ENCODE measurements around the gene PACS1. TPM values are rescaled to one million over a fixed set of nuclear protein-coding genes. Genes with fewer than 3 reads are reported as not detected.

The PACS1 gene
- total RNA-seq, 3 donors from 2014 or later: 14.4 to 44.9 (median 18.9) TPM

DNA sequence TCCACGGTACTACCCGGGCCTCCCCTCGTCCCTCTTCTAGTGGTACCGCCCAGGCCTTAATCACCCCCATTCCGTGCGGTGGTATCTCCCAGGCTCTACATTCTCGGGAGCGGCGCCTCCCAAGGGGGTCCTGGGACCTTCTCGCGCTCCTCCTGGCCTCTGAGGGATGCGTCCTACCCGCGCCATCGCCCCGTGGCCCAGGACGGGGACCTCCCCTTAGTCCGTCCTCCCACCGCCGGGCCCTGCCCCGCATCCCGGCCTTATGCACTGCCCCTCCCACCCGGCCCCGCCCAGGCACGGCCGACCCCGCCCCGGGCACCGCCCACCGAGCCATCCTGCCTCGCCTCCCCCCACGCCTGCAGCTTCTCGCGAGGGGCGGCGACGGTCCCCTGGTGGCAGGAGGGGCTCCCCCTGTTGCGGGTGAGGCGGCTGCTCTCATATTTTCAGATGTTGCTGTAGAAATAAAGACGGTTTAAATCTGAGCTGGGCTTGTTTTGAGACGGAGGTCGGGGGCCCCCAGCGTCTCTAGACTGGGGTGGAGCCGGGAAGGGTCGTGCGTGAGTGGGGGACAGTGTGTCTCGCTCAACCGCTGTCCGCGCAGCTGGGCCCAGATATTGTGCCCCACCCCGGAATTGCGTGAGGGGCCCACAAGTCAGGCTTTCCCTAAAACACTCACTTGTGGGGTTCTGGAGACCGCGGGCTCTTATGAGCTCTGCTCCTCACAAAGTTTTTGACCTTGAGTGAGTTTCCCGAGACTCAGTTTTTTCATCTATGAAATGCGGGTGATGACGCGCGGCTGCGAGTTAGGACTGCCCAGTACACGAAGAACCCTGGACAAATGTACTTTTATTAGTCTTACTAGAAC lies 197.5 kb downstream of the PACS1 start:
- Histone ChIP-seq H3K4me3 (peak overlapping the region; percentile 88), H3K36me3 (ENCODE audit: low read depth) (peaks cover 3% of the 10 kb centered on the region)

DNA sequence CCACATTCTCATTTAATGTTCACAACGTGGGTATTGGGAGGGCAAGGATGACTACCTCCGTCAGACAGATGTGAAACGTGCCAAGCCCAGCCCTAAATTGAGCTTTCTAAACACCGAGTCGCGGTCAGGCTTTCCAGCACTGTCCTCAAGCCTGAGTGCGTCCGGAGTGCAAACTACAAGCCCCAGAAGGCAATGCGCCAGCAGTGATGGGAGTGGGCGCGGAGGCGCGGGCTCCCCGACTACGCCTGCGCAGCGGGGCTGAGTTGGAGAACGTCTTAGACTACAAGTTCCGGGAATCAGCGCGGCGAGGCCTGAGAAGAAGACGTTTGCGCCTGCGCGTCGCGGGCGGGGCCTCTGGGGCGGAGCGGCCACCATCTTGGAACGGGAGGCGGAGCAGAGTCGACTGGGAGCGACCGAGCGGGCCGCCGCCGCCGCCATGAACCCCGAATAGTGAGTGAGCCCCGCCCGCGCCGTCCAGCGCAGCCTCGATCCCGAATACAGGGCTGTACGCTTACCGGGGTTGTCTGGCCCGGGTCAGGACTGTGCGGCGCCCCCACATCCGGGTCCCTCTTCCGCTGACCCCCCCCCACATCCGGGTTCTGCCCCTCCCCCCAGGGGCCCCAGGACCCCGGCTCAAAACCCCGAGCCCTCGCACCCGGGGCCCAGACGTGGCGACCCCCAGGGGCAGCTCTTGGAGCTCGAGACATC lies 198.3 kb downstream of the PACS1 start, which contains the start of gene RAB1B:
Gene RAB1B, plus strand, starts transcription at position 396 of the 708 bp plus-strand sequence. Its CDS starts 41 bp downstream, at position 437.
- intact Hi-C loops (cut with DNase I, micrococcal nuclease): no loop called here
- peaks cover 16% of the 10 kb centered on the region for H3K4me1 ChIP-seq (ENCODE audit: low read depth)
- peak; percentile 89 for ATAC-seq

More for the DNA sequence above, 197.5 kb downstream of the PACS1 start:
- Histone ChIP-seq H3K9me3 (no peaks in the 10 kb centered on the region), H3K4me1 (ENCODE audit: low read depth) (peaks cover 16% of the 10 kb centered on the region)
- TF ChIP-seq, protein P1, sequence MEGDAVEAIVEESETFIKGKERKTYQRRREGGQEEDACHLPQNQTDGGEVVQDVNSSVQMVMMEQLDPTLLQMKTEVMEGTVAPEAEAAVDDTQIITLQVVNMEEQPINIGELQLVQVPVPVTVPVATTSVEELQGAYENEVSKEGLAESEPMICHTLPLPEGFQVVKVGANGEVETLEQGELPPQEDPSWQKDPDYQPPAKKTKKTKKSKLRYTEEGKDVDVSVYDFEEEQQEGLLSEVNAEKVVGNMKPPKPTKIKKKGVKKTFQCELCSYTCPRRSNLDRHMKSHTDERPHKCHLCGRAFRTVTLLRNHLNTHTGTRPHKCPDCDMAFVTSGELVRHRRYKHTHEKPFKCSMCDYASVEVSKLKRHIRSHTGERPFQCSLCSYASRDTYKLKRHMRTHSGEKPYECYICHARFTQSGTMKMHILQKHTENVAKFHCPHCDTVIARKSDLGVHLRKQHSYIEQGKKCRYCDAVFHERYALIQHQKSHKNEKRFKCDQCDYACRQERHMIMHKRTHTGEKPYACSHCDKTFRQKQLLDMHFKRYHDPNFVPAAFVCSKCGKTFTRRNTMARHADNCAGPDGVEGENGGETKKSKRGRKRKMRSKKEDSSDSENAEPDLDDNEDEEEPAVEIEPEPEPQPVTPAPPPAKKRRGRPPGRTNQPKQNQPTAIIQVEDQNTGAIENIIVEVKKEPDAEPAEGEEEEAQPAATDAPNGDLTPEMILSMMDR (IDR thresholded peaks at IDR 0.05): no peak
- ATAC-seq (peak; percentile 79), DNase-seq (peak; percentile 93 to 94 (median 94))
- intact Hi-C loops (cut with DNase I, micrococcal nuclease): no loop called here

DNA sequence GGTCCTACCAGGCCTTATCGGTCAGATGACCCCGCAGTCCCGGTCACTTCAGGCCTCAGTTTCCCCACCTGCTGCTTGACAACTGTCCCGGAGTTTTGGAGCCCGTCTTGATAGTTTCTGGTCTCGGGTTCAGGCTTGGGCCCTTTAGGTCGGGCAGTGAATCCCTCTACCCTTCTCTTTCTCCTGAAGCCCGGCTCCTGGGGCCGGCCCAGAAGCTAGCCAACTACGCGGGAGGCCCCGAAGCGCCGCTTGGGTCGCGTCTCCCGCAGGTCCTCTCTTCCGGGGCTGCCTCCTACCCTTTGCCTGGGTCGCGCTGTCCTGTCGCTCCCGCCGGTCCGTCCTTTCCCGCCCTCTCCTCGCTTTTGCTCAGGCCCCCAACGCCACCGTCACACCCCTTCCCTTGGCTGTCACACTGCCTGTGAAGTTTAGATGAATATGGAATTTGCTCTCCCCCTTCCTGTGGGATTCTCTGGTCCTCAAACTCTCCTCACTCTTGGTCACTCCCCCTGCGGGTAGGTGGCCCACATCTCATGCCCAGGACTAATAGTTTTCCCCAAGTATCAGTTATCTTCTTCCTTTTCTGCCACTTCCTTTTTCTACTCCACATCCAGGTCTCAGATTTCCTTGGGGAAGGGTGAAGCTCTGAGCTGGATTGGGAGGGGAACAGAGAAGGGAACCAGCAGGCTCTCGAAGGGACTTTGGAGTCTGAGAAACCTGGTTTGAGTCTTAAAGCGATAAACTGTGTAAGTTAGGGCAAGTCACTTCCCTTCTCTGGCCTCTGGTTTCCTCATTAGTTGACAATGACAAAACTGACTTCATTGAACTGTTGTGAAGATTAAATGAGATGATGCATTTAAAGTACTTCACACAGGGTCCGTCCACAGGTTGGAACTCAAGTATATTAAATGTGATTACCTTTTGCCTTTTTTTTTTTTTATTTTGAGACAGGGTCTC lies 199.2 kb downstream of the PACS1 start:
- peak in 2 of 3 donors; percentile 59 to 70 for DNase-seq
- no peak for ATAC-seq
- intact Hi-C loops (cut with DNase I, micrococcal nuclease): no loop called here
- H3K36me3 ChIP-seq (ENCODE audit: low read depth): peaks cover 3% of the 10 kb centered on the region
- peak overlapping the region; percentile 88 for H3K4me3 ChIP-seq
- peaks cover 16% of the 10 kb centered on the region for H3K4me1 ChIP-seq (ENCODE audit: low read depth)
- no peaks in the 10 kb centered on the region for H3K9me3 ChIP-seq
- TF ChIP-seq, protein P1 (IDR thresholded peaks at IDR 0.05): no peak

More for the DNA sequence above, 198.3 kb downstream of the PACS1 start, which contains the start of gene RAB1B:
- Histone ChIP-seq H3K4me3 (peak within 1 kb of the TSS; percentile 88), H3K9me3 (no peaks in the 10 kb centered on the region), H3K36me3 (ENCODE audit: low read depth) (peaks cover 3% of the 10 kb centered on the region)
- TF ChIP-seq, protein P1 (IDR thresholded peaks at IDR 0.05): no peak
- peak; percentile 100 for DNase-seq

DNA sequence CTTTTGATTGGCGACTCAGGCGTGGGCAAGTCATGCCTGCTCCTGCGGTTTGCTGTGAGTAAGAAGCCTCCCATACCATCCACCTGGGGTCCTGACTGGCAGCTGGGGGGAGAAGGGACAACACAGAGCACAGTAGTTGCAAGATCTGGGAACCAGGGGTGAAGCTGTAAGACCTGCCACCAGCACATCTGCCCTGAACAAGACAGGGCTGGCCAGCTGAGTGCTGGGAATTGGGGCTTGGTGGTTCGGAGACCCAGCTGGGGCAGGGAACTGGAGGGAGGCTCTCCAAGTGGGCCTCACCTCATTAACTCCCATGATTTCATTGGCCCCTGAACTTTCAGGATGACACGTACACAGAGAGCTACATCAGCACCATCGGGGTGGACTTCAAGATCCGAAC lies 201.7 kb downstream of the PACS1 start:
- H3K4me3 ChIP-seq: no peak overlapping the region
- intact Hi-C loops (cut with DNase I, micrococcal nuclease): no loop called here

More for the DNA sequence above, 201.7 kb downstream of the PACS1 start:
- ATAC-seq: no peak
- TF ChIP-seq, protein P1 (IDR thresholded peaks at IDR 0.05): no peak
- no peak for DNase-seq
- Histone ChIP-seq H3K4me1 (ENCODE audit: low read depth) (peaks cover 12% of the 10 kb centered on the region), H3K9me3 (no peaks in the 10 kb centered on the region), H3K36me3 (ENCODE audit: low read depth) (peaks cover 3% of the 10 kb centered on the region)

Data from mucosa of descending colon (tissue), 3 donors.